ENCODE results near the gene TXNDC8.
"Not testable (repeated sequence)": the region's sequence is repeated elsewhere in the genome, so short reads cannot be mapped to it uniquely, and the experiment has no call there.

The TXNDC8 gene

GRCh38 chr9:110337727-110338126 is at the start of gene TXNDC8:
Gene TXNDC8, minus strand, starts transcription at chr9:110337863.
- no peak for FAIRE-seq

DNA sequence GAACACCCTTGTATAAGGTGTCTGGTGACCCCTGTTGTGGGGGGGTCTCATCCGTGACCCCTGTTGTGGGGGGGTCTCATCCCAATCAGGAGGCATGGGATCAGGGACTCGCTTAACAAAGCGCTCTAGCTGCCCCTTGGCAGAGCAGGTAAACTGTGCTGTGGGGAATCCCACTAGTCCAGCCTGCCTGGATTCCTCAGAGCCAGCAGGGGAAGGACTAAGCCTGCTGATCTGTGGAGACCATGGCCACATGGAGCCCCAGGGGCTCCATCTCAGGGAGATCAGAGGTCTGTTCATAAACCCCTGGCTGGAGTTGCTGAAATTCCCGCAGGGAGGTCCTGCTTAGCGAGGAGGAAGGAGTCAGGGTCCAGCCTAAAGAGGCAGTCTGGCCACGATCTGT is 45.8 kb upstream of the TXNDC8 start:
- no peak for FAIRE-seq

- no peak for FAIRE-seq
Measured at GRCh38 chr9:110382731-110383130, 45.1 kb upstream of the TXNDC8 start.

DNA sequence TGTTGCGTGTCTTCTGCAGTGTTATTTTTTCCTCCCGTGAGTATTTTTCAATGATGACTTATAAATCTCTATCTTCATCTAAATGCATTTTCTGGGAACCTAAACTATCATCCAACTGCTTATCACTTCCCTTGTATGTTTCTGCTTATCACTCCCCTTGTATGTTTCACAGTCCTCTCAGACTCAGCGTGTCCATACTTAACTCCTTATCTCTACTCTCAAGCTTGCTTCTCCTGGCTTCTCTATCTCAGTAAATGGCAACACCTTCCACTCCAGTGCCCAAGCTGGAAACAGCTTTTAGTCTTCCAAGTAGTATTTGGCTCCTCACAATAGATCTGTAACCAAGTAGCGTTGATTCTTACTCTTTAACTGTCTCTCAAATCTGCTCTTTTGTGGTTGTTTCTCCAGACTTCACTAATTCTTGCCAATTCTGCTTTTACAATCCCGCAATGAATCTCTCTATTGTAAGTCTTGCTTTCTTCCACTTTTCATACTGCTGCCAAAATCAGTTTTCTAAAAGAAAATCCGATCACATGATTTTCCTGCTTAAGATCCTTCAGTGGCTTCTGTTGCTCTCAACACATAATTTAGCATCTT is 33.8 kb upstream of the TXNDC8 start:
- no peak for FAIRE-seq

- no peak for FAIRE-seq
Measured at GRCh38 chr9:110370315-110370714, 32.7 kb upstream of the TXNDC8 start.

GRCh38 chr9:110364451-110364850 is 26.8 kb upstream of the TXNDC8 start:
- FAIRE-seq = no peak

DNA sequence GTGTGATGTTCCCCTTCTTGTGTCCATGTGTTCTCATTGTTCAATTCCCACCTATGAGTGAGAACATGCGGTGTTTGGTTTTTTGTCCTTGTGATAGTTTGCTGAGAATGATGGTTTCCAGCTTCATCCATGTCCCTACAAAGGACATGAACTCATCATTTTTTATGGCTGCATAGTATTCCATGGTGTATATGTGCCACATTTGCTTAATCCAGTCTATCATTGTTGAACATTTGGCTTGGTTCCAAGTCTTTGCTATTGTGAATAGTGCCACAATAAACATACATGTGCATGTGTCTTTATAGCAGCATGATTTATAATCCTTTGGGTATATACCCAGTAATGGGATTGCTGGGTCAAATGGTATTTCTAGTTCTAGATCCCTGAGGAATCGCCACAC is 21.3 kb upstream of the TXNDC8 start:
- not testable (repeated sequence) for FAIRE-seq

- no peak for FAIRE-seq
Measured at GRCh38 chr9:110357505-110357904, 19.8 kb upstream of the TXNDC8 start.

- FAIRE-seq = no peak
Measured at GRCh38 chr9:110356639-110357395, 19.2 kb upstream of the TXNDC8 start.

DNA sequence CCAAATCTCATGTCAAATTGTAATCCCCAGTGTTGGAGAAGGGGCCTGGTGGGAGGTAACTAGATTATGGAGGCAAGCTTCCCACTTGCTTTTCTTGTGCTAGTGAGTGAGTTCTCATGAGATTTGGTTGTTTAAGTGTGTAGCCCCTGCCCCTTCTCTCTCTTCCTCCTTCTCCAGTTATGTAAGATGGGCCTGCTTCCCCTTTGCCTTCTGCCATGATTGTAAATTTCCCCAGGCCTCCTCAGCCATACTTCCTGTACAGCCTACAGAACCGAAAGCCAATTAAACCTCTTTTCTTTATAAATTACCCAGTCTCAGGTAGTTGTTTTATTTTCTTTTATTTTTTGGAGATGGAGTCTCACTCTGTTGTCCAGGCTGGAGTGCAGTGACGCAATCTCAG is 18.2 kb upstream of the TXNDC8 start:
- FAIRE-seq = no peak

GRCh38 chr9:110351009-110351467 is 13.4 kb upstream of the TXNDC8 start:
- FAIRE-seq = no peak

- FAIRE-seq = no peak
Measured at GRCh38 chr9:110346325-110346724, 8.7 kb upstream of the TXNDC8 start.

- FAIRE-seq = no peak
Measured at GRCh38 chr9:110344821-110345220, 7.2 kb upstream of the TXNDC8 start.

- FAIRE-seq = no peak
Measured at GRCh38 chr9:110343551-110343950, 5.9 kb upstream of the TXNDC8 start.

- FAIRE-seq = no peak
Measured at GRCh38 chr9:110340306-110340705, 2.6 kb upstream of the TXNDC8 start.

DNA sequence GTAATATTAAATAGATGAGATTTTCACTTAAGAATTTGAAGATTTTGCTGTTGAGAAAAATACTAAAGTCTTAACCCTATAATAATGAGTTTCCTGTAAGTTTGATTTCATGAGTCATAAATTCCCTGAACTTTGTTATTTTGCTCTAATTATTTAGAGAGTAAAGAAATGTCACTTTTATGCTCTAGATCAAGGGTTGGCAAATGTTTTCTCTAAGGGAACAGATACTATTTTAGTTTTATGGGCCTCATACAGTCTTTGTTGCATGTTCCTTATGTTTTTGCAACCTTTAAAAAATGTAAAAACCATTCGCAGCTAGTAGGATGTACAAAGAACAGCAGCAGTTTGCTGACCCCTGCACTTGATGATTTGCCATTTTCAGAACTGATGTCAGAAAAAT is 480 bp upstream of the TXNDC8 start:
- no peak for FAIRE-seq

GRCh38 chr9:110336363-110336762 is 1.3 kb downstream of the TXNDC8 start:
- FAIRE-seq = no peak

DNA sequence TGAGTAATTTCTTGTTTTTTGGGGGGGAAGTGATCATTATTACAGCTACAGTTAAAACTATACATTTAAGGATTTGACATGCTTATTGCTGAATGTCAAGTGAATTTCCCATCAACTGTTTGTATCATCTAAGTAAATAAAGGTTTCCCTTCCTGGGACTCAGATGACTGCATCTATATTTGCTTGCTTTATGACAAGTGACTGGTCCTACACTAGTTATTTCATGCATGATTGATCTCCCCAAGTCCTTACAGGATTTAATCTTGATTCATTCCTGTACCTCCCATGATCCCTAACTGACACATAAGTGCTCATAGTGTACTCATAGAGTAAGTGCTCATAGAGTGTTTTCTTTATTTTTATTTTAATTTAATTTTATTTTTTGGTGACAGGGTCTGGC is 2.8 kb downstream of the TXNDC8 start:
- no peak for FAIRE-seq

DNA sequence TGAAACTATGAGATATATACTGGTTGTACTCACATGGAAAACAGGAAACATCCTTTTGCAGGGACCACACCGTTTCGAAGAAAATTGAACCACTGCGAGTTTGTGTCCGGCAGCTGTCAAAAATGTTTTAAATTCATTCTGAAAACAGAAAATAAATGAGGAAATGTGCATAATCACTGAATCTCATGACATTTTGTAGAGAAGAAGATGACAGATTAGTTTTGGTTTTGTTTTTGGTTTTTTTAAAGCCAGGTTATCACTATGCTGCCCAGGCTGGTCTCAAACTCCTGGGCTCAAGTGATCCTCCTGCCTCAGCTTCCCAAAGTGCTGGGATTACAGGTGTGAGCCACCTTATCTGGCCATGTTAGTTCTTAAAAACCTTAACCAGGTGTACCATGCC is 3.5 kb downstream of the TXNDC8 start:
- no peak for FAIRE-seq

DNA sequence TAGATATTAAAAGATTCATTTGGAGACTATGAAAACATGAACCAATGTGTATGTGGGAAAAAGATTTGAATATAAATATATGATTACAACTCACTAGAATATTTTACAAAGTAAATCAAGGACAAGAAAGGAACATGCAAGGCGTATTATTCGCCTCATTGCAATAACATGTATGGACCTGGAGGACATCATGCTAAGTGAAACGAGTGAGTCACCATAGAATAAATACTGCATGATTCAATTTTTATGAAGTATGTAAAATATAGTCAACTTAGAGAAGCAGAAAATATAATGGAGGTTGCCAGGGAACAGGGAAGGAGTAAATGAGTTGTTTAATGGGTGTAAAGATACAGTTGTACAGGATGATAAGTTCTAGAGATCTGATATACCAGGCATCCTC is 4.9 kb downstream of the TXNDC8 start:
- no peak for FAIRE-seq

- no peak for FAIRE-seq
Measured at GRCh38 chr9:110330484-110331105, 7.1 kb downstream of the TXNDC8 start.

- FAIRE-seq = no peak
Measured at GRCh38 chr9:110329639-110330230, 7.9 kb downstream of the TXNDC8 start.

DNA sequence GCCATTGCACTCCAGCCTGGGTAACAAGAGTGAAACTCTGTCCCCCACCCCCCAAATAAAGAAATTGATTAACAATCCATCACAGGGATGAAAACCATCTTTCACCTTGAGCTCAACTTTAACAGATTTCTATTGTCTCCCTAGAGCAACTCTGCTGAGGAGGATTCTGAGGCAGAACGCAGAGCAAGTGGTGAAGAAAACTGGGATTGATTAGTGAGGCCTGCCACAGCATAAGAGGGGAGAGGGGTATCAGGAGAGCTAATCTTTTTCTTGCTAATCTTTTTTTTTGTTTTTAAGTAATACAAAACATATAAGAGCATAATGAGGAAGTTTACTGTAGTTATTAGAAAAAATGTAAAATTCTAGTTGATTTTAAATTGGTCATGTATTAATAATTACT is 8.9 kb downstream of the TXNDC8 start:
- FAIRE-seq = no peak

DNA sequence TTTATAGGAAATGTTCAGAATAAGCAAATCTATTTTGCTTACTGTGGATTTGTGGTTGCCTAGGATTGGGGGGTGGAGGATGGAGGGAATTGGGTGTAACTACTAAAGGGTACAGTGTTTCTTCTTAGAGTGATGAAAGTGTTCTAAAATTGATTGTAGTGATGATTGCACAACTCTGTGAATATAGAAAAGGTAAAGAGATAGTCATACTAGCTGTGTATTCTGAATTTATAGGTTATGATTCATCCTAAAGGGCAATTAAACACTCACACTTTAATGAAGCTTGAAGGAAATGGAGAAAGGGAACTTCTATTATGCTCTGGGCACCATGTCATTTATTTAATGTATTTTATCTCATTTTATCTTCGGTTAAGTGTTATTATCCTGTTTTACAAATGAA is 9.9 kb downstream of the TXNDC8 start:
- FAIRE-seq = no peak

Measured in colon (tissue), 2 donors.